Vagina (tissue), 2 donors: ENCODE data around the gene POR.
A peak's percentile ranks its signal among the peaks of the same experiment; 100 is the strongest.

Source experiments
- POLR2A ChIP-seq, 2 donors: fragments of 450-650 bp; IDR thresholded peaks; one replicate each; pipeline ENCODE4 v1.6.1; 2017; ENCODE audit warnings: antibody characterized with exemption in 2 of 2, mild to moderate bottlenecking in 2 of 2, moderate library complexity in 2 of 2
- POLR2AphosphoS5 ChIP-seq, 2 donors: sonication (generic); formaldehyde crosslinking; IDR thresholded peaks; one replicate each; pipeline ENCODE4 v1.9.0; 2017; ENCODE audit warnings: antibody characterized with exemption in 2 of 2, mild to moderate bottlenecking in 2 of 2, low read depth in 1 of 2; ENCODE audit not compliant: insufficient read depth in 1 of 2
- TF ChIP-seq, protein P1 (sequence below), 3 experiments: fragments of 450-650 bp in 2 of 3; fragments of 200-600 bp in 1 of 3; sonication (generic) in 1 of 3; IDR thresholded peaks; one replicate each; pipeline ENCODE4 v1.5.1; 2017 to 2019; ENCODE audit warnings: antibody characterized with exemption in 3 of 3, mild to moderate bottlenecking in 2 of 3, moderate library complexity in 2 of 3

DNA sequence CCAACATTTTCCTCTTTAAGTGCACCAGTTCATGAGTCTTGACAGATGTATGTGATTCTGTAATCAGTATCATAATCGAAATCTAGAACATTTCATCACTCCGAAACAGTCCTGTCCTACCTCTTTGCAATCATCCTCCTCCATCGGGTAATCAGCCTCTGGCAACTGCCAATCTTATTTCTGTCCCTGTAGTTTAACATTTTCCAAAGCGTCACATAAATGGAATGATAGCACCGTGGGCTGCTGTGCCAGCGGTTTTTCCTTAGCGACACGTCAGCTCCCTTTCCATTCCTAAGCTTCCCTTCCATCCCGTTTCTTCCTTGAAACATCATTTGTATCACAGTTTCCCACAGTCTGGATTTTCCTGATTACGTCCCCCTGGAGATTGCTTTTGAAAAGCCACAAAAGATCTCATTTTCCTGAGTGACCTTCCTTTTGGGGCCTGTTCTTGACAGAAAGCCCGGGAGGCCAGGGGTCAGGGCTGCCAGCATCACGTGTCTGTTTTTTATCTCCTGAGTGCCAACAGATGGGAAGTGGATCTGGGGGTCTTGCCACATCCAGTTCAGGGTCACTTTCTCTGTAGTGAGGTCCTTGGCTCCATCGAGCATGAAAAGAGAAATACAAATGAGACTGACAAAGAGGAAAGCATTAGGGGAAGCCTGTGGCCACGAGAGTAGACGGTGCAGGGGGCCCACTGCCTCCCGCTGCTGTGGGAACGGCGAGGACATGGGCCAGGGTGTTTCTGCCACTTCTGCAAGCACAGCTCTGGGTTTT is 47.8 kb downstream of the POR start:
- TF ChIP-seq, protein P1, sequence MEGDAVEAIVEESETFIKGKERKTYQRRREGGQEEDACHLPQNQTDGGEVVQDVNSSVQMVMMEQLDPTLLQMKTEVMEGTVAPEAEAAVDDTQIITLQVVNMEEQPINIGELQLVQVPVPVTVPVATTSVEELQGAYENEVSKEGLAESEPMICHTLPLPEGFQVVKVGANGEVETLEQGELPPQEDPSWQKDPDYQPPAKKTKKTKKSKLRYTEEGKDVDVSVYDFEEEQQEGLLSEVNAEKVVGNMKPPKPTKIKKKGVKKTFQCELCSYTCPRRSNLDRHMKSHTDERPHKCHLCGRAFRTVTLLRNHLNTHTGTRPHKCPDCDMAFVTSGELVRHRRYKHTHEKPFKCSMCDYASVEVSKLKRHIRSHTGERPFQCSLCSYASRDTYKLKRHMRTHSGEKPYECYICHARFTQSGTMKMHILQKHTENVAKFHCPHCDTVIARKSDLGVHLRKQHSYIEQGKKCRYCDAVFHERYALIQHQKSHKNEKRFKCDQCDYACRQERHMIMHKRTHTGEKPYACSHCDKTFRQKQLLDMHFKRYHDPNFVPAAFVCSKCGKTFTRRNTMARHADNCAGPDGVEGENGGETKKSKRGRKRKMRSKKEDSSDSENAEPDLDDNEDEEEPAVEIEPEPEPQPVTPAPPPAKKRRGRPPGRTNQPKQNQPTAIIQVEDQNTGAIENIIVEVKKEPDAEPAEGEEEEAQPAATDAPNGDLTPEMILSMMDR (IDR thresholded peaks at IDR 0.05) = no peak
- TF ChIP-seq POLR2AphosphoS5 (IDR thresholded peaks at IDR 0.05; ENCODE audit: insufficient read depth in 1 of 2, low read depth in 1 of 2) = peak; percentile 51
- TF ChIP-seq POLR2A (IDR thresholded peaks at IDR 0.05) = no peak
